Heart left ventricle (tissue), 13 donors: ENCODE measurements around the gene THSD1.

Experiments
- CTCF ChIP-seq, 12 donors: fragments of 200-600 bp; sonication (generic) in 4 of 12; IDR thresholded peaks; one replicate each; pipeline versions ENCODE4 v1.5.0 to v1.8.0; 2018 to 2022; ENCODE audit warnings: antibody characterized with exemption in 12 of 12, mild to moderate bottlenecking in 5 of 12
- POLR2A ChIP-seq, 2 donors: fragments of 450-650 bp; IDR thresholded peaks; one replicate each; pipeline ENCODE4 v1.6.1; 2017; ENCODE audit warnings: antibody characterized with exemption in 2 of 2, mild to moderate bottlenecking in 2 of 2, moderate library complexity in 2 of 2
- donor health status: ischemic (EF 13 %, LVEDD 7.1; RV severe dilation, severe dysfunction).
- donor health status: DM: no; HTN: yes; CAD: no.
- donor health status: DM: no; HTN: no; CAD: no.
- donor health status: ischemic (EF 25% LVEDD 6.9; RV normal size, moderate dysfunction).
- donor health status: ischemic (EF 25% LVEDD 5.7; RV mildly dilated, moderate dysfunction).
- donor health status: ischemic (EF 35%, LVEDD 5.7; RV mildly dilated, moderate dysfunction).
- donor health status: nonischemic (EF 11% LVEDD 7.7; RV severe dilation, severe dysfunction).
- donor health status: DM: yes; HTN: yes; CAD: no.
- donor health status: PGD.
- donor health status: ischemic (EF 29% LVEDD 5.4; RV normal size, mild dysfunction).
- donor health status: nonischemic (EF 23%, LVEDD 6.1; RV moderate dilation, normal function).

- TF ChIP-seq CTCF (IDR thresholded peaks at IDR 0.05): no peak
- TF ChIP-seq POLR2A (IDR thresholded peaks at IDR 0.05): no peak
These were observed 43.5 kb upstream of the THSD1 start for GRCh38 chr13:52449331-52450011.
